HG03139 (cell line): ENCODE measurements around the gene SUMF1.

ENCODE experiments used
- ATAC-seq: cut with Tn5 transposase; IDR thresholded peaks from one replicate; pipeline ENCODE4 v1.9.1; 2021; ENCODE audit not compliant: unreplicated experiment

SUMF1 gene

GRCh38 chr3:4497843-4498324, 30.8 kb upstream of the SUMF1 start:
- ATAC-seq = no peak

GRCh38 chr3:4497005-4497692, 30.1 kb upstream of the SUMF1 start:
- no peak for ATAC-seq

GRCh38 chr3:4496087-4496452, 29.0 kb upstream of the SUMF1 start:
- ATAC-seq = no peak

GRCh38 chr3:4495294-4496086, 28.4 kb upstream of the SUMF1 start:
- ATAC-seq = no peak

- ATAC-seq = no peak
These were observed 27.8 kb upstream of the SUMF1 start for GRCh38 chr3:4494895-4495264.

- no peak for ATAC-seq
These were observed 27.1 kb upstream of the SUMF1 start for GRCh38 chr3:4493941-4494894.

GRCh38 chr3:4493014-4493940, 26.2 kb upstream of the SUMF1 start, which contains the start of gene ITPR1:
Gene ITPR1, plus strand, starts transcription at chr3:4493348. Its CDS starts 23,144 bp downstream, at chr3:4516492.
- peak; percentile 94 for ATAC-seq

GRCh38 chr3:4492208-4493013, 25.3 kb upstream of the SUMF1 start:
- ATAC-seq = no peak

- no peak for ATAC-seq
These were observed 24.8 kb upstream of the SUMF1 start for GRCh38 chr3:4491855-4492207.

- ATAC-seq = no peak
These were observed 11.2 kb upstream of the SUMF1 start for GRCh38 chr3:4478261-4478660.

- no peak for ATAC-seq
These were observed 9.4 kb upstream of the SUMF1 start for GRCh38 chr3:4476496-4476895.

- no peak for ATAC-seq
These were observed 8.7 kb upstream of the SUMF1 start for GRCh38 chr3:4475804-4476203.

GRCh38 chr3:4474683-4475490, 7.8 kb upstream of the SUMF1 start:
- peak; percentile 49 for ATAC-seq

GRCh38 chr3:4472766-4473165, 5.7 kb upstream of the SUMF1 start:
- no peak for ATAC-seq

- no peak for ATAC-seq
These were observed 5.2 kb upstream of the SUMF1 start for GRCh38 chr3:4472312-4472711.

GRCh38 chr3:4471907-4472306, 4.8 kb upstream of the SUMF1 start:
- no peak for ATAC-seq

- ATAC-seq = no peak
These were observed 426 bp upstream of the SUMF1 start for GRCh38 chr3:4467522-4467867.

- ATAC-seq = no peak
These were observed 2.5 kb downstream of the SUMF1 start for GRCh38 chr3:4464576-4464975.
